H1 (cell line): ENCODE data around the gene ARSK. TPM values are rescaled to one million over a fixed set of nuclear protein-coding genes. Genes with fewer than 3 reads are reported as not detected.

Experiments
- CTCF ChIA-PET: fragments of 300-600 bp; sonication (Branson Sonifier 250); formaldehyde crosslinking; loops from one replicate; lab custom pipeline; 2021; ENCODE audit not compliant: partially characterized antibody; lab: Charles Lee
- POLR2A ChIA-PET: fragments of 300-600 bp; sonication (Branson Sonifier 250); formaldehyde crosslinking; loops from one replicate; lab custom pipeline; 2021; ENCODE audit warnings: inconsistent platforms; ENCODE audit not compliant: partially characterized antibody; lab: Charles Lee
- DNase-seq, 2 experiments: peaks; one replicate each; pipeline versions ENCODE4 v3.0.0 to v3.0.0-alpha.2; 2010 to 2022; ENCODE audit warnings: low spot score in 2 of 2, low read depth in 1 of 2, mixed read lengths in 1 of 2
- FAIRE-seq: peaks from 2 replicates; lab custom pipeline; 2011; peaks lifted over from hg19 to GRCh38; lab: Jason Lieb, UNC
- H2AFZ ChIP-seq: 2 replicates; pipeline ENCODE4 v1.8.1; 2012; ENCODE audit warnings: low read length, inconsistent platforms
- H2AK5ac ChIP-seq: 2 replicates; pipeline ENCODE4 v1.6.1; 2013; ENCODE audit warnings: low read depth, low read length
- H2BK120ac ChIP-seq: replicated peaks from 2 replicates; pipeline ENCODE3; 2013; ENCODE audit warnings: low read depth, low read length, inconsistent platforms
- H2BK12ac ChIP-seq: 2 replicates; pipeline ENCODE4 v1.6.1; 2013; ENCODE audit warnings: low read depth, low read length
- H2BK15ac ChIP-seq: 2 replicates; pipeline ENCODE4 v1.6.1; 2013; ENCODE audit warnings: low read length
- H2BK20ac ChIP-seq: 2 replicates; pipeline ENCODE4 v1.6.1; 2013; ENCODE audit warnings: low read length
- H2BK5ac ChIP-seq: 2 replicates; pipeline ENCODE4 v1.6.1; 2013; ENCODE audit warnings: low read depth, low read length
- H3K14ac ChIP-seq: 2 replicates; pipeline ENCODE4 v1.6.1; 2013; ENCODE audit warnings: inconsistent platforms; ENCODE audit not compliant: insufficient read length
- H3K18ac ChIP-seq: 2 replicates; pipeline ENCODE4 v1.6.1; 2013; ENCODE audit warnings: low read length; ENCODE audit errors: extremely low read depth
- H3K23ac ChIP-seq: 2 replicates; pipeline ENCODE4 v1.6.1; 2013; ENCODE audit warnings: inconsistent platforms; ENCODE audit not compliant: insufficient read length
- H3K23me2 ChIP-seq: 2 replicates; pipeline ENCODE4 v1.6.1; 2013; ENCODE audit warnings: low read depth, low read length
- H3K27ac ChIP-seq: 2 replicates; pipeline ENCODE4 v1.6.1; 2011; ENCODE audit warnings: low read depth, low read length, inconsistent platforms
- H3K27me3 ChIP-seq, 4 experiments: replicated peaks in 1 of 4; 1 replicate in 1 of 4; 2 replicates in 3 of 4; pipeline versions ENCODE4 v1.6.1 to v1.8.1; 2011 to 2013; ENCODE audit warnings: low read length in 3 of 4, mild to moderate bottlenecking in 3 of 4, inconsistent platforms in 2 of 4, mixed read lengths in 2 of 4, moderate library complexity in 1 of 4; ENCODE audit not compliant: control insufficient read depth in 3 of 4, insufficient read depth in 3 of 4; ENCODE audit errors: extremely low read depth in 1 of 4
- H3K36me3 ChIP-seq, 4 experiments: 2 replicates each; pipeline versions ENCODE4 v1.6.1 to v1.8.1; 2011 to 2013; ENCODE audit warnings: mild to moderate bottlenecking in 4 of 4, low read length in 3 of 4, moderate library complexity in 2 of 4, control low read depth in 1 of 4, inconsistent platforms in 1 of 4; ENCODE audit not compliant: insufficient read depth in 4 of 4, control insufficient read depth in 2 of 4
- H3K4ac ChIP-seq: replicated peaks from 2 replicates; pipeline ENCODE3; 2013; ENCODE audit warnings: low read length, low read depth, mixed read lengths, inconsistent platforms; ENCODE audit not compliant: insufficient read length
- H3K4me1 ChIP-seq, 4 experiments: replicated peaks in 1 of 4; 1 replicate in 1 of 4; 2 replicates in 3 of 4; pipeline versions ENCODE4 v1.6.1 to v1.8.1; 2011 to 2013; ENCODE audit warnings: low read length in 3 of 4, inconsistent platforms in 2 of 4, mixed read lengths in 1 of 4; ENCODE audit not compliant: insufficient read depth in 4 of 4, control insufficient read depth in 3 of 4
- H3K4me2 ChIP-seq, 2 experiments: 2 replicates each; pipeline versions ENCODE4 v1.6.1 to v1.8.1; 2011 to 2013; ENCODE audit warnings: low read depth in 2 of 2, low read length in 2 of 2, control low read depth in 1 of 2, inconsistent platforms in 1 of 2, mild to moderate bottlenecking in 1 of 2; ENCODE audit not compliant: insufficient read depth in 1 of 2
- H3K4me3 ChIP-seq, 4 experiments: fragments of 200-600, 300-600 bp in 1 of 4; sonication (generic), shearing (Covaris generic), sonication (Bioruptor Twin) in 1 of 4; 2 replicates each; pipeline versions ENCODE4 v1.5.1 to v1.8.1; 2011 to 2016; ENCODE audit warnings: low read length in 4 of 4, low read depth in 3 of 4, control low read depth in 2 of 4, inconsistent platforms in 2 of 4, mild to moderate bottlenecking in 2 of 4, mixed read lengths in 1 of 4, moderate library complexity in 1 of 4; ENCODE audit not compliant: insufficient read depth in 2 of 4; ENCODE audit errors: extremely low read depth in 1 of 4
- H3K56ac ChIP-seq: replicated peaks from 2 replicates; pipeline ENCODE3; 2013; ENCODE audit warnings: low read depth, mild to moderate bottlenecking, mixed read lengths, low read length, inconsistent platforms; ENCODE audit not compliant: insufficient read length
- H3K79me1 ChIP-seq: 2 replicates; pipeline ENCODE4 v1.6.1; 2013; ENCODE audit warnings: low read depth, low read length, control low read depth
- H3K79me2 ChIP-seq, 2 experiments: 2 replicates each; pipeline versions ENCODE4 v1.6.1 to v1.8.1; 2012 to 2013; ENCODE audit warnings: low read length in 2 of 2, mild to moderate bottlenecking in 2 of 2, inconsistent platforms in 1 of 2; ENCODE audit not compliant: insufficient read depth in 2 of 2, control insufficient read depth in 1 of 2
- H3K9ac ChIP-seq, 4 experiments: replicated peaks in 1 of 4; 1 replicate in 1 of 4; 2 replicates in 3 of 4; pipeline versions ENCODE4 v1.6.1 to v1.8.1; 2011 to 2013; ENCODE audit warnings: low read depth in 3 of 4, low read length in 3 of 4, control low read depth in 2 of 4, mild to moderate bottlenecking in 2 of 4, moderate library complexity in 2 of 4, inconsistent platforms in 1 of 4; ENCODE audit errors: extremely low read depth in 1 of 4
- H3K9me3 ChIP-seq, 2 experiments: 2 replicates each; pipeline versions ENCODE4 v1.6.1 to v1.8.1; 2012 to 2013; ENCODE audit warnings: mild to moderate bottlenecking in 2 of 2, moderate library complexity in 2 of 2, control low read depth in 1 of 2, inconsistent platforms in 1 of 2, low read depth in 1 of 2, low read length in 1 of 2, mixed read lengths in 1 of 2; ENCODE audit not compliant: insufficient read depth in 2 of 2
- H4K20me1 ChIP-seq, 2 experiments: replicated peaks in 1 of 2; 2 replicates each; pipeline versions ENCODE3 to v1.8.1; 2011 to 2013; ENCODE audit warnings: inconsistent platforms in 2 of 2, low read length in 2 of 2, mild to moderate bottlenecking in 1 of 2; ENCODE audit not compliant: insufficient read depth in 2 of 2, control insufficient read depth in 1 of 2
- H4K5ac ChIP-seq: 2 replicates; pipeline ENCODE4 v1.6.1; 2013; ENCODE audit warnings: low read length, low read depth, mixed read lengths, inconsistent platforms; ENCODE audit not compliant: insufficient read length
- H4K8ac ChIP-seq: 2 replicates; pipeline ENCODE4 v1.8.0; 2013; ENCODE audit warnings: mild to moderate bottlenecking, moderate library complexity, low read length, inconsistent platforms; ENCODE audit not compliant: insufficient read depth; ENCODE audit errors: extremely low read depth
- H4K91ac ChIP-seq: replicated peaks from 2 replicates; pipeline ENCODE3; 2013; ENCODE audit warnings: low read length, mixed read lengths, inconsistent platforms; ENCODE audit not compliant: insufficient read length
- CEBPB ChIP-seq: IDR thresholded peaks from 2 replicates; pipeline ENCODE4 v1.6.1; 2012; ENCODE audit warnings: low read depth, low read length
- MAFK ChIP-seq: IDR thresholded peaks from 2 replicates; pipeline ENCODE4 v1.6.1; 2012; ENCODE audit warnings: low read depth, mild to moderate bottlenecking, improper control_type of control experiment, low read length
- WGBS, 2 experiments: shearing (Covaris generic) in 1 of 2; methylation state at CpG; one replicate each; pipeline versions ENCODE4 v1.1.6 to v1.1.7; 2013 to 2015; ENCODE audit warnings: low lambda C conversion rate in 2 of 2, mixed read lengths in 2 of 2, inconsistent platforms in 1 of 2, low coverage in 1 of 2, missing lambda C conversion rate in 1 of 2; ENCODE audit not compliant: insufficient replicate concordance in 2 of 2, insufficient coverage in 1 of 2, insufficient read length in 1 of 2; ENCODE audit errors: extremely low coverage in 1 of 2, missing lambda C conversion rate in 1 of 2; 5-methylcytosine and 5-hydroxymethylcytosine counted together
- polyA plus RNA-seq, 7 experiments: library from polyadenylated mRNA; depleted of rRNA in 3 of 7; stranded (reverse) in 5 of 7; unstranded in 2 of 7; fragments of >200 nt in 5 of 7; fragments of 200-250 nt in 2 of 7; gene quantifications; 1 replicate in 5 of 7; 2 replicates in 1 of 7; 4 replicates in 1 of 7; pipeline versions ENCODE4 v1.2.1 to v1.2.3, GENCODE V29; 2011 to 2013; ENCODE audit warnings: missing spikeins in 2 of 7, mixed read lengths in 2 of 7
- total RNA-seq: library from RNA; stranded (reverse); fragmentation: NEBNext Ultra II Directional; extraction: Animal tissue kit (Norgen Biotek cat#: 25700); gene quantifications from 2 replicates; pipeline ENCODE4 v1.2.1, GENCODE V29; 2021

ARSK gene
- total and polyA plus RNA-seq, 2 of the 8 experiments (the other 6 are each of a cell fraction or from before 2014, with no cell fraction given), result 8.4 to 14.1 TPM

DNA sequence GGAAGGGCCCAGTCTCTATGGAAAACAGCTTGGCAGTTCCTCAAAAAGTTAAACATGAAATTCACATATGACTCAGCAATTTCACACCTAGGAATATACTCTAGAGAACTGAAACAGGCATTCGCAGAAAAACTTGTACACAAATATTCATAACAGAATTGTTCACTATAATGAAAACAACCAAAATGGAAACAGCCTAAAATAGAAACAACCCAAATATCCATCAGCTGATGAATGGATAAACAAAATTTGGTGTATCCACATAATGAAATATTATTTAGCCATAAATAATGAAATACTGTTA lies 60.2 kb downstream of the ARSK start:
- WGBS, 2 experiments, result 96% methylated on average over 1 of the region's 1 CpG; no CpG with 5 or more reads in 1 of the 2 experiments
- Histone ChIP-seq H3K36me3 (no peaks in the 10 kb centered on the region), H3K4me3 (no peak overlapping the region), H3K4me2 (no peak overlapping the region), H2AK5ac (no peak overlapping the region), H4K91ac (no peak overlapping the region), H3K14ac (no peak overlapping the region), H4K8ac (no peak overlapping the region), H3K56ac (no peak overlapping the region), H3K79me2 (no peaks in the 10 kb centered on the region), H2BK5ac (no peak overlapping the region), H2BK20ac (no peak overlapping the region), H3K9me3 (peaks cover 0 to 6% of the 10 kb centered on the region in 2 experiments; a peak in 2 of 4 replicates), H3K23ac (no peak overlapping the region), H2BK120ac (no peak overlapping the region), H3K18ac (no peak overlapping the region), H3K23me2 (peaks cover 6% of the 10 kb centered on the region), H3K4ac (no peak overlapping the region), H3K9ac (no peak overlapping the region), H3K27me3 (peaks cover 0 to 20% (median 19%) of the 10 kb centered on the region in 4 experiments; a peak in 6 of 7 replicates), H3K4me1 (peaks cover 1 to 8% (median 3%) of the 10 kb centered on the region in 4 experiments; a peak in 5 of 7 replicates), H3K79me1 (no peaks in the 10 kb centered on the region), H4K20me1 (no peaks in the 10 kb centered on the region), H4K5ac (no peak overlapping the region), H2BK12ac (no peak overlapping the region), H2AFZ (no peak overlapping the region), H3K27ac (no peak overlapping the region), H2BK15ac (no peak overlapping the region)
- ChIA-PET CTCF (no interaction called here), POLR2A (no interaction called here)
- DNase-seq (no peak), FAIRE-seq (no peak)
- TF ChIP-seq CEBPB (no peak), MAFK (peak; percentile 32; the same call in 1 of the 2 replicates)
